Nephron (organoid): ENCODE results near the gene IL37.

Experiments
- H3K27ac Mint-ChIP-seq, 3 experiments: 2 replicates each; pipeline ENCODE4 v1.8.0; 2020; ENCODE audit warnings: mixed read lengths in 3 of 3, mild to moderate bottlenecking in 2 of 3, moderate library complexity in 1 of 3
- H3K27me3 Mint-ChIP-seq: 2 replicates; pipeline ENCODE4 v1.8.0; 2021; ENCODE audit warnings: low read depth, mild to moderate bottlenecking, moderate library complexity, mixed read lengths
- H3K36me3 Mint-ChIP-seq: 2 replicates; pipeline ENCODE4 v1.8.0; 2020; ENCODE audit warnings: low read depth, mixed read lengths
- H3K4me1 Mint-ChIP-seq: 2 replicates; pipeline ENCODE4 v1.8.0; 2020; ENCODE audit warnings: mixed read lengths
- H3K4me3 Mint-ChIP-seq, 3 experiments: 2 replicates each; pipeline ENCODE4 v1.8.0; 2020; ENCODE audit warnings: mild to moderate bottlenecking in 3 of 3, mixed read lengths in 3 of 3, moderate library complexity in 2 of 3
- H3K9me3 Mint-ChIP-seq: 2 replicates; pipeline ENCODE4 v1.8.0; 2020; ENCODE audit warnings: mixed read lengths
- CTCF ChIP-seq, 3 experiments: fragments of 200-600 bp; sonication (generic); IDR thresholded peaks; one replicate each; pipeline ENCODE4 v1.5.0; 2021; ENCODE audit warnings: antibody characterized with exemption in 3 of 3; ENCODE audit not compliant: unreplicated experiment in 3 of 3

Gene IL37

GRCh38 chr2:112870841-112871835 is 39.8 kb upstream of the IL37 start:
- H3K4me3 Mint-ChIP-seq: no peak overlapping the region
- H3K36me3 Mint-ChIP-seq: no peaks in the 10 kb centered on the region
- TF ChIP-seq CTCF (IDR thresholded peaks at IDR 0.05; ENCODE audit: unreplicated experiment in 3 of 3): no peak
- H3K9me3 Mint-ChIP-seq: peaks cover 6% of the 10 kb centered on the region
- H3K27me3 Mint-ChIP-seq: peaks cover 14% of the 10 kb centered on the region
- no peak overlapping the region for H3K27ac Mint-ChIP-seq
- peaks cover 4% of the 10 kb centered on the region for H3K4me1 Mint-ChIP-seq

GRCh38 chr2:112876257-112876970 is 34.6 kb upstream of the IL37 start:
- peaks cover 28% of the 10 kb centered on the region for H3K27me3 Mint-ChIP-seq
- no peaks in the 10 kb centered on the region for H3K4me1 Mint-ChIP-seq
- H3K4me3 Mint-ChIP-seq: no peak overlapping the region

GRCh38 chr2:112876971-112877361 is 34.0 kb upstream of the IL37 start:
- Mint-ChIP-seq H3K27me3 (peaks cover 28% of the 10 kb centered on the region), H3K36me3 (no peaks in the 10 kb centered on the region), H3K9me3 (no peaks in the 10 kb centered on the region), H3K4me3 (no peak overlapping the region), H3K27ac (no peak overlapping the region), H3K4me1 (no peaks in the 10 kb centered on the region)
- TF ChIP-seq CTCF (IDR thresholded peaks at IDR 0.05; ENCODE audit: unreplicated experiment in 3 of 3): no peak

More at GRCh38 chr2:112876257-112876970, 34.6 kb upstream of the IL37 start:
- Mint-ChIP-seq H3K36me3 (no peaks in the 10 kb centered on the region), H3K9me3 (no peaks in the 10 kb centered on the region), H3K27ac (no peak overlapping the region)
- TF ChIP-seq CTCF (IDR thresholded peaks at IDR 0.05; ENCODE audit: unreplicated experiment in 3 of 3): no peak

GRCh38 chr2:112877423-112877822 is 33.5 kb upstream of the IL37 start:
- Mint-ChIP-seq H3K4me1 (no peaks in the 10 kb centered on the region), H3K27ac (no peak overlapping the region), H3K36me3 (no peaks in the 10 kb centered on the region), H3K9me3 (no peaks in the 10 kb centered on the region), H3K27me3 (peaks cover 28% of the 10 kb centered on the region), H3K4me3 (no peak overlapping the region)
- no peak for TF ChIP-seq CTCF (IDR thresholded peaks at IDR 0.05; ENCODE audit: unreplicated experiment in 3 of 3)

GRCh38 chr2:112879491-112880041 is 31.4 kb upstream of the IL37 start:
- H3K4me3 Mint-ChIP-seq: no peak overlapping the region
- H3K27me3 Mint-ChIP-seq: peaks cover 15% of the 10 kb centered on the region
- H3K9me3 Mint-ChIP-seq: no peaks in the 10 kb centered on the region
- TF ChIP-seq CTCF (IDR thresholded peaks at IDR 0.05; ENCODE audit: unreplicated experiment in 3 of 3): no peak
- no peaks in the 10 kb centered on the region for H3K4me1 Mint-ChIP-seq
- H3K36me3 Mint-ChIP-seq: no peaks in the 10 kb centered on the region
- H3K27ac Mint-ChIP-seq: no peak overlapping the region
